Measurements from ENCODE around the gene POFUT2. TPM values are rescaled to one million over a fixed set of nuclear protein-coding genes. Genes with fewer than 3 reads are reported as not detected.

The POFUT2 gene
- total RNA-seq, 4 donors from 2014 or later = 19.5 to 66.3 (median 35.1) TPM

DNA sequence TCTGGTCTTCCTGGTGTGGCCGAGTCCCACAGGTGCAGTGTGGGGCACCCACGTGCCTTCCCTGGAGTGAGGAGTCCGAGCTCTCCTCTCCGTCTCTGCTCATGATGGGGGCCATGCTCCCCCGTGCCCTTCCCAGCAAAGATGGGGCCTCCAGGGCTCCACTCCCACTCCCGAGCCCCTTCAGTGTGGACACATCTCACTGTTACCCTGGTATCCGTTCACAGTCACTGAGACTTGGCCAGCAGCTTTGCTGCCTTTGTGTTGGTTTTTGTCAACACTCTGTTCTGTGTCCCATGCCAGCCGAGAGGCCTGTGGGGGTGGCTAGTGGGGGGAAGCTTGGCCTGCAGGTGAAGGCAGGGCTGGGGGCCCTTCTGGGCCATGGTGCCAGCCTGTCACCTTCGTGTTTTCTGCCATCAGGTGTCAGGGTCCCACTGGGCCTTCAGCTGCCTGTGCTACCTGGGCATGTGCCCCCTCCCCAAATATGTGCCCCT lies 46.9 kb upstream of the POFUT2 start:
- DNase-seq (ENCODE audit: low spot score in 2 of 2) = no peak
- Histone ChIP-seq H3K27me3 (no peaks in the 10 kb centered on the region), H3K27ac (no peak overlapping the region), H3K36me3 (no peaks in the 10 kb centered on the region), H3K9me3 (no peaks in the 10 kb centered on the region), H3K4me1 (peaks cover 0 to 20% (median 9%) of the 10 kb centered on the region in 4 donors), H3K4me3 (no peak overlapping the region)
- 77 to 86% methylated on average over 8 to 9 of the region's 9 CpGs for WGBS, 2 donors
- TF ChIP-seq EP300 (IDR thresholded peaks at IDR 0.05) (no peak), POLR2A (IDR thresholded peaks at IDR 0.05) (no peak)
- TF ChIP-seq, protein P1, sequence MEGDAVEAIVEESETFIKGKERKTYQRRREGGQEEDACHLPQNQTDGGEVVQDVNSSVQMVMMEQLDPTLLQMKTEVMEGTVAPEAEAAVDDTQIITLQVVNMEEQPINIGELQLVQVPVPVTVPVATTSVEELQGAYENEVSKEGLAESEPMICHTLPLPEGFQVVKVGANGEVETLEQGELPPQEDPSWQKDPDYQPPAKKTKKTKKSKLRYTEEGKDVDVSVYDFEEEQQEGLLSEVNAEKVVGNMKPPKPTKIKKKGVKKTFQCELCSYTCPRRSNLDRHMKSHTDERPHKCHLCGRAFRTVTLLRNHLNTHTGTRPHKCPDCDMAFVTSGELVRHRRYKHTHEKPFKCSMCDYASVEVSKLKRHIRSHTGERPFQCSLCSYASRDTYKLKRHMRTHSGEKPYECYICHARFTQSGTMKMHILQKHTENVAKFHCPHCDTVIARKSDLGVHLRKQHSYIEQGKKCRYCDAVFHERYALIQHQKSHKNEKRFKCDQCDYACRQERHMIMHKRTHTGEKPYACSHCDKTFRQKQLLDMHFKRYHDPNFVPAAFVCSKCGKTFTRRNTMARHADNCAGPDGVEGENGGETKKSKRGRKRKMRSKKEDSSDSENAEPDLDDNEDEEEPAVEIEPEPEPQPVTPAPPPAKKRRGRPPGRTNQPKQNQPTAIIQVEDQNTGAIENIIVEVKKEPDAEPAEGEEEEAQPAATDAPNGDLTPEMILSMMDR (IDR thresholded peaks at IDR 0.05) = no peak

DNA sequence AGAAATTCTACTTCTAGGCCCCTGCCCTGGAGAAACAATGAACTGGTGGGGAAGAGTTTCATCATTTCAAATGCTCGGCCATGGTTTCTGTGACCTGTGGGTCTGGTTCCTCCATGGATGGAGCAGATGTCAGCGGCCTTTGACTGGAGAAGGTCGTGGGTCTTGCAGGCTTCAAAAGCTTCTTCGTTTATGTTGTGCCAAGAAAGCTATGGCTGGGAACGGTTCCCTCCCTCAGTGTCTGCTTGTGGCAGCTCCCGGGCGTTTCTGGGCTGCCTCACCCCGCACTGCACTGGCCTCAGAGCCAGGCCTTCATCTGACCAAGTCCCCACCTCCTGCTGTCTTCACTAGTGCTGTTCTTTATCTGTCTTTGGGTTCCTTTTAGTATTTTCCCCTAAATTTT lies 46.4 kb upstream of the POFUT2 start:
- no peak for TF ChIP-seq POLR2A (IDR thresholded peaks at IDR 0.05)
- TF ChIP-seq EP300 (IDR thresholded peaks at IDR 0.05) = no peak
- TF ChIP-seq, protein P1 (IDR thresholded peaks at IDR 0.05) = no peak
- Histone ChIP-seq H3K9me3 (no peaks in the 10 kb centered on the region), H3K27me3 (no peaks in the 10 kb centered on the region), H3K4me3 (no peak overlapping the region), H3K36me3 (no peaks in the 10 kb centered on the region), H3K4me1 (peaks cover 0 to 25% (median 11%) of the 10 kb centered on the region in 4 donors), H3K27ac (no peak overlapping the region)
- 52 to 57% methylated on average over 8 of the region's 8 CpGs for WGBS, 2 donors
- DNase-seq (ENCODE audit: low spot score in 2 of 2) = no peak

DNA sequence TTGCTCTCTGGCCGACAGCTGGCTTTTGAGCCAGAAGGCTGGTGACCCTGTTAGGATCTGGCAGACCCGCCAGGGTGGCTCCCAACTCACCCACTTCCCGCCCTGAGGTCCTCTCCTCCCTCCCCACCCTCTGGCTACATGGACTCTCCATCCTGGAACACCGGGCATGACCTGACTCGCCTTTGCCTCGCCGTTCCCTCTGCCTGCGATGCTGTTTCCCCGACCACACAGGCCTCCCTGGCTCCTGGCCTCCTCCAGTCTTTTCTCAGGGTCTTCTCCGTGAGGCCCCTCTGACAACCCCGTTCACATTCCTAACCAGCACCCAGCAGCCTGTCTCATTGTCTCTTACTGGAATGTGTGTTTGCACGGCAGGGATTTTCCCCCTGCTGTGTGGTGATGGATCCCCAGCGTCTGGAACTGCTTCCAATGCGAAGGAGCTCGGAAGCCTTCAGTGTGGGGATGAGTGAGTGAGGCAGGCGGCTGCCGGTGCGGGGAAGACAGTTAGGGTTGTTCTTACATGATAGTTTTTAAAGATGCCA lies 46.0 kb upstream of the POFUT2 start:
- H3K4me3 ChIP-seq = no peak overlapping the region
- no peaks in the 10 kb centered on the region for H3K36me3 ChIP-seq
- H3K9me3 ChIP-seq = no peaks in the 10 kb centered on the region
- no peak for DNase-seq (ENCODE audit: low spot score in 2 of 2)
- TF ChIP-seq EP300 (IDR thresholded peaks at IDR 0.05) = no peak
- H3K4me1 ChIP-seq = peaks cover 0 to 28% (median 11%) of the 10 kb centered on the region in 4 donors
- 76 to 78% methylated on average over 18 of the region's 18 CpGs for WGBS, 2 donors
- H3K27me3 ChIP-seq = no peaks in the 10 kb centered on the region
- H3K27ac ChIP-seq = no peak overlapping the region

DNA sequence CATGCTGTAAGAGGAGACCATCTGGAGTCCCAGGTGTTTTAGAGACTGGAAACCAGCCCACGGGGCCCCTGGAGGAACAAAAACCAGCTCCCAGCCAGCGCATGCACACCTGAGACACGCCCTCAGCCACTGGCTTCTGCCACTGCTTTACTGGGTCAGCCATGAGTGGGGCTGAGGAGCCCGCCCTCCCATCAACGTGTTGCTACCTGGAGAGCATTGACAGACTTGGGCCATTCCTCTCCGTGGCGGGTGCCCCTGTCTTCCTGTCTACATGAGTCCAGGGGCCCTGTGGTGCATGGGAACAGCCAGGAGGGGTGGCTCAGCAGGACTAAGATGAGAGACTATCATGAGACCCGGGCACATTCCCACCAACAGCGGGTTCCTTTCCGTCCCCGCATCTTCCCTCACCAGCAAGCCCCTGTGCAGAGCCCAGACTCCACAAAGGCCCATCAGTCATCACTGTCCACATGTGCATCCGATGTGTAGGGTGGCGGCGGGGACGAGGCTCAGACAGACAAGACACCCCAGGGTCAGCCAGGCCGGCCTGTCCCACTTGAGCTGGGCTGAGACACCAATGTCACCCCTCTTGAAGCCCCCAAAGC lies 45.4 kb upstream of the POFUT2 start:
- Histone ChIP-seq H3K27me3 (no peaks in the 10 kb centered on the region), H3K9me3 (no peaks in the 10 kb centered on the region), H3K4me1 (peaks cover 0 to 28% (median 11%) of the 10 kb centered on the region in 4 donors), H3K36me3 (no peaks in the 10 kb centered on the region), H3K27ac (no peak overlapping the region), H3K4me3 (no peak overlapping the region)
- 91 to 93% methylated on average over 16 of the region's 16 CpGs for WGBS, 2 donors
- TF ChIP-seq POLR2A (IDR thresholded peaks at IDR 0.05) = no peak
- TF ChIP-seq, protein P1 (IDR thresholded peaks at IDR 0.05) = no peak
- no peak for TF ChIP-seq EP300 (IDR thresholded peaks at IDR 0.05)
- no peak for DNase-seq (ENCODE audit: low spot score in 2 of 2)

DNA sequence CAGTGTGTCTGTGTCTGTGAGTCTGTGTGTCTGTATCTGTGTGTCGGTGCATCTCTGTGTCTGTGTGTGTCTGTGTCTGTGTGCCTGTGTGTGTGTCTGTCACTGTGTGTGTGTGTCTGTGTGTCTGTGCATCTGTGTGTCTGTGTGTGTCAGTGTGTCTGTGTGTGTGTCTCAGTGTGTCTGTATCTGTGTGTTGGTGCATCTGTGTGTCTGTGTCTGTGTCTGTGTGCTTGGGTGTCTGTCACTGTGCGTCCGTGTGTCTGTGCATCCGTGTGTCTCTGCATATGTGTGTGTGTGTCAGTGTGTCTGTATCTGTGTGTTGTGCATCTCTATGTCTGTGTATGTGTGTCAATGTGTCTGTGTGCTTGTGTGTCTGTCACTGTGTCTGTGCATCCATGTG lies 44.7 kb upstream of the POFUT2 start:
- no peak for DNase-seq (ENCODE audit: low spot score in 2 of 2)
- peaks cover 0 to 28% (median 11%) of the 10 kb centered on the region in 4 donors for H3K4me1 ChIP-seq
- no peaks in the 10 kb centered on the region for H3K27me3 ChIP-seq
- no peaks in the 10 kb centered on the region for H3K36me3 ChIP-seq
- 82 to 86% methylated on average over 4 of the region's 4 CpGs for WGBS, 2 donors
- H3K27ac ChIP-seq = no peak overlapping the region
- no peak overlapping the region for H3K4me3 ChIP-seq
- H3K9me3 ChIP-seq = no peaks in the 10 kb centered on the region
- TF ChIP-seq, protein P1 (IDR thresholded peaks at IDR 0.05) = no peak
- TF ChIP-seq POLR2A (IDR thresholded peaks at IDR 0.05) (no peak), EP300 (IDR thresholded peaks at IDR 0.05) (no peak)
